Neural crest cell (in vitro differentiated cells): Measurements from ENCODE around the gene SESTD1. TPM values are rescaled to one million over a fixed set of nuclear protein-coding genes. Genes with fewer than 3 reads are reported as not detected.

ENCODE experiments used
- DNase-seq: peaks from one replicate; pipeline ENCODE4 v3.0.0; 2021; ENCODE audit warnings: low read depth, mixed read lengths, low spot score
- H3K27ac Mint-ChIP-seq: one replicate; pipeline ENCODE4 v1.8.0; 2021; ENCODE audit warnings: mild to moderate bottlenecking, mixed read lengths; ENCODE audit not compliant: unreplicated experiment
- H3K27me3 Mint-ChIP-seq: 2 replicates; pipeline ENCODE4 v1.8.0; 2021; ENCODE audit warnings: low read depth, mild to moderate bottlenecking, mixed read lengths
- H3K36me3 Mint-ChIP-seq: 2 replicates; pipeline ENCODE4 v1.8.0; 2021; ENCODE audit warnings: low read depth, mild to moderate bottlenecking, mixed read lengths
- H3K4me1 Mint-ChIP-seq: 2 replicates; pipeline ENCODE4 v1.8.0; 2021; ENCODE audit warnings: mixed read lengths
- H3K4me3 Mint-ChIP-seq: one replicate; pipeline ENCODE4 v1.8.0; 2021; ENCODE audit warnings: mild to moderate bottlenecking, mixed read lengths
- H3K9me3 Mint-ChIP-seq: 2 replicates; pipeline ENCODE4 v1.8.0; 2021; ENCODE audit warnings: mixed read lengths
- total RNA-seq: library from RNA; stranded (reverse); gene quantifications from 2 replicates; pipeline ENCODE4 v1.2.1, GENCODE V29; 2021
- TF ChIP-seq, protein P1 (sequence below): fragments of 200-600 bp; sonication (generic); conservative IDR thresholded peaks from 2 replicates; pipeline ENCODE4 v1.5.0; 2021; ENCODE audit warnings: antibody characterized with exemption, mild to moderate bottlenecking

SESTD1 gene
- total RNA-seq, 1 donor from 2014 or later, result 99.7 TPM

GRCh38 chr2:179141206-179141605, 123.4 kb downstream of the SESTD1 start:
- Mint-ChIP-seq H3K4me3 (no peak overlapping the region), H3K36me3 (peaks cover 2% of the 10 kb centered on the region), H3K27me3 (no peaks in the 10 kb centered on the region), H3K27ac (no peak overlapping the region), H3K4me1 (no peaks in the 10 kb centered on the region), H3K9me3 (no peaks in the 10 kb centered on the region)
- no peak for DNase-seq
- TF ChIP-seq, protein P1, sequence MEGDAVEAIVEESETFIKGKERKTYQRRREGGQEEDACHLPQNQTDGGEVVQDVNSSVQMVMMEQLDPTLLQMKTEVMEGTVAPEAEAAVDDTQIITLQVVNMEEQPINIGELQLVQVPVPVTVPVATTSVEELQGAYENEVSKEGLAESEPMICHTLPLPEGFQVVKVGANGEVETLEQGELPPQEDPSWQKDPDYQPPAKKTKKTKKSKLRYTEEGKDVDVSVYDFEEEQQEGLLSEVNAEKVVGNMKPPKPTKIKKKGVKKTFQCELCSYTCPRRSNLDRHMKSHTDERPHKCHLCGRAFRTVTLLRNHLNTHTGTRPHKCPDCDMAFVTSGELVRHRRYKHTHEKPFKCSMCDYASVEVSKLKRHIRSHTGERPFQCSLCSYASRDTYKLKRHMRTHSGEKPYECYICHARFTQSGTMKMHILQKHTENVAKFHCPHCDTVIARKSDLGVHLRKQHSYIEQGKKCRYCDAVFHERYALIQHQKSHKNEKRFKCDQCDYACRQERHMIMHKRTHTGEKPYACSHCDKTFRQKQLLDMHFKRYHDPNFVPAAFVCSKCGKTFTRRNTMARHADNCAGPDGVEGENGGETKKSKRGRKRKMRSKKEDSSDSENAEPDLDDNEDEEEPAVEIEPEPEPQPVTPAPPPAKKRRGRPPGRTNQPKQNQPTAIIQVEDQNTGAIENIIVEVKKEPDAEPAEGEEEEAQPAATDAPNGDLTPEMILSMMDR, result no peak

DNA sequence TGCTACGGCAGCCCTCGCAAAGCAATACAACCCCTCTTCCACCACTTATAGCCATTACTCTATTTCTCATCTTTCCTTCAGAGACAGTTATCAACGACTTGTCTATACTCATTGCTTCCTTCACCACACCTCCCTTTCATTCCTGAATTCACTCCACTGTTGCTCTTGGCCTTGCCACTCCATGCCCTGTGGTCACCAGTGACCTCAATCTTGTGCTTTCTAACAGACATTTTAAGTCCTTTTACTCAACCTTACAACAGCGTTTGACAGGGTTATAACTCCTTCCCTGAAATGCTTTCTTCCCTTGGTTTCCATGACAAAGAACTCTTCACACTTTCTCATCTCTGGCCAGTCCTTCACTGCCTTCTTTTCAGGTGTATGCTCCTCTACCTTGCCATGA, 124.1 kb downstream of the SESTD1 start:
- Mint-ChIP-seq H3K4me3 (no peak overlapping the region), H3K4me1 (no peaks in the 10 kb centered on the region), H3K36me3 (peaks cover 2% of the 10 kb centered on the region), H3K9me3 (no peaks in the 10 kb centered on the region), H3K27me3 (no peaks in the 10 kb centered on the region), H3K27ac (no peak overlapping the region)
- TF ChIP-seq, protein P1, result no peak
- no peak for DNase-seq

DNA sequence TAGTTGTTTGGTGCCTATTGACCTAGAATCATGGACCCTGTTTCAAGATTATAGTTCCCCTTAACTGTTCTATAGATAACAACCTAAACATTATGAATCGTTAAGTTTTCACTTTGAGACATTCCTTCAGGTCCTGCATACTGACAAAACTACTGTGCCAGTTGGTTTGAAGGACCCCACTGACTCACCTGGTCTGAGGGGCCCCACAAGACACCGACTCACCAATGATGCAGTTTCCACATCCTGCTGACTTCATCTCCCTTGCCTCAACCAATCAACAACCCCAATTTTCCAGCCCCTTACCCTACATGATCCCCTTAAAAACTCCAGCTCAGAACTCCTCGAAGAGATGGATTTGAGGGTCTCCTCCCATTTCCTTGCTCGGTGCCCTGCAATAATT, 125.1 kb downstream of the SESTD1 start:
- Mint-ChIP-seq H3K4me1 (no peaks in the 10 kb centered on the region), H3K27me3 (no peaks in the 10 kb centered on the region), H3K27ac (no peak overlapping the region), H3K9me3 (no peaks in the 10 kb centered on the region), H3K36me3 (peaks cover 2% of the 10 kb centered on the region), H3K4me3 (no peak overlapping the region)
- DNase-seq, result no peak
- TF ChIP-seq, protein P1, result no peak

DNA sequence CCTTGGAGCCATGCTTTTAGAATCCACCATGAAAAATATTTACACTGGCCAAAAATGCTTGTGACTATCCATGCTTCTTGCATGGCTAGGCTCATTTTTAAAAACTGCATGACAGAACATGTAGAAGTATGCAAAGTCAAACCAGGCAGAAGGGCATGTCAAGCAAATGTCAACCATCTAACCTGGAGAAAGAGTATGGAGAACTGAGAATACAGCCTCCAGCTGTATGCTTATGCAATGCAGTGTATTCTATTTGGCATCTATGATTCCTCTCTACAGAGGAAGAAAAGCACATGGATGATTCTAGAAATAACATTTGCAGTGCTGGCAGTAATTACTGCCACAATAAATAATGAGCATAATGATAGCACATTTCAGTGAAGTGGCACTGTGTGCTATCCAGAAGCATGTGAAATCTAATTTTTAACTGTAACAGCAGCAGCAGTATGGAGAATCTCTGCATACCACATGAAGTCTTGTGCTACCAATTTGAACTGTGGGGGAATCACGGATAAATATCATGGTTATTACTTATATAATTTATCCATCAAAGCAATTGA, 127.4 kb downstream of the SESTD1 start:
- H3K4me1 Mint-ChIP-seq, result no peaks in the 10 kb centered on the region
- H3K27me3 Mint-ChIP-seq, result no peaks in the 10 kb centered on the region
- H3K27ac Mint-ChIP-seq, result no peak overlapping the region
- no peak for DNase-seq
- TF ChIP-seq, protein P1, result no peak
- no peaks in the 10 kb centered on the region for H3K9me3 Mint-ChIP-seq
- H3K36me3 Mint-ChIP-seq, result no peaks in the 10 kb centered on the region
- H3K4me3 Mint-ChIP-seq, result no peak overlapping the region

- H3K27ac Mint-ChIP-seq, result no peak overlapping the region
- no peaks in the 10 kb centered on the region for H3K27me3 Mint-ChIP-seq
- no peak for DNase-seq
- no peaks in the 10 kb centered on the region for H3K9me3 Mint-ChIP-seq
- no peaks in the 10 kb centered on the region for H3K36me3 Mint-ChIP-seq
- TF ChIP-seq, protein P1, result no peak
- H3K4me1 Mint-ChIP-seq, result no peaks in the 10 kb centered on the region
- H3K4me3 Mint-ChIP-seq, result no peak overlapping the region
These were observed 131.6 kb downstream of the SESTD1 start for GRCh38 chr2:179133016-179133415.
